ENCODE measurements around the gene CHAF1B.

The CHAF1B gene

DNA sequence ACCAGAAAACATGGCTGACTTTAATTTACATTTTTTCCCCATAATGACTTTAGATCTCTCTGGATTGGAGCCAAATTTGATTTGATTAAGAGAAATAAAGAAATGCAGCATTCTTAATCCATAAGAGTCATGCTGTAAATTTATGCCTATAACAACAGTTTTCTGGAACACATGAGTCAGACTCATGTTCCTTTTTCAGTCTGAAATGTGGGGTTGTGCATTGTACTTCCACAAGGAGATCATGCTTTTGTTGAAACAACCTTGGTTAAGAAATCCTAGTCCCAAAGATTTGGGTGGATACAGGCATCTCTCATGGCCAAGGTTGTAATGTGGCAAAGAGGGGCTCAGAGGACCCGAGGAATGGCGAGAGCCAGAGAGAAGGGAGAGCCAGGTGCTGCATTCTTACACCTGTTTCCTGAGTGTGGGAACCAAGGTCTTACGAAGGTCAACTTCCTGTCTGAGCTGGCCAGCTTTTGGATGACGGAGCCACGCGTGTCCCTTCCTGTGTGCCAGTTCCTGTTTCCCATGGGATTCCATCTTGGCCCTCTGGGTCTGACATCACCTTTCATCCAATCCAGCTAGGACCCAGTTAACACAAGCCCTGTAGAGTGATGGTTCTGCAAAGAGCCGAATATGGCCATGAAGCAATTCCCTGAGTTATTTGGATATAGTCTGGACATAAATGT, 71.7 kb downstream of the CHAF1B start:
- Histone ChIP-seq H3K27me3 (no peaks in the 10 kb centered on the region), H3K4me1 (no peaks in the 10 kb centered on the region), H3K4me2 (no peak overlapping the region), H3K4me3 (no peak overlapping the region), H3K9me3 (no peaks in the 10 kb centered on the region), H3K9ac (no peak overlapping the region), H4K20me1 (no peaks in the 10 kb centered on the region), H3K27ac (no peak overlapping the region), H3K36me3 (no peaks in the 10 kb centered on the region)
- no peak for TF ChIP-seq Cebpa-rat (IDR thresholded peaks at IDR 0.05)

DNA sequence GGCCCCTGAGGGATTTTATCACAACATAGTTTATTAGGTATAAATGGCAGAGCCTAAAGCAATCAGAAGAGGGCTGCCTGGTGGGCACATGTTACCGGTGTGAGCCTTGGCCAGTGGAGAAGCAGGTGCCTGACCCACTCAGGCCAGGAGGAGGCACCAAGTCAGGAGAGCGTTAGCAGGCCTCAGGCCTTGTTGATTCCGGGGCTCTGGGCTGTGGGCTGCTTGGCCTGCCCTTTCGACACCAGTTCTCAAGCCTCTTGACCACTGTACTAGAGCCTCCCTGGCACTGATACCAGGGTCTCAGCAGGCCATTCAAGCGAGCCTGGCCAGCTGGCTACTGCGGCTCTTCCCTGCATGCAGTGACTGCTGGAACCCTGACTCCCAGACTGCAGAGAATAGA, 73.9 kb downstream of the CHAF1B start:
- no peaks in the 10 kb centered on the region for H3K4me1 ChIP-seq
- H3K9ac ChIP-seq = no peak overlapping the region
- no peak for TF ChIP-seq Cebpa-rat (IDR thresholded peaks at IDR 0.05)

DNA sequence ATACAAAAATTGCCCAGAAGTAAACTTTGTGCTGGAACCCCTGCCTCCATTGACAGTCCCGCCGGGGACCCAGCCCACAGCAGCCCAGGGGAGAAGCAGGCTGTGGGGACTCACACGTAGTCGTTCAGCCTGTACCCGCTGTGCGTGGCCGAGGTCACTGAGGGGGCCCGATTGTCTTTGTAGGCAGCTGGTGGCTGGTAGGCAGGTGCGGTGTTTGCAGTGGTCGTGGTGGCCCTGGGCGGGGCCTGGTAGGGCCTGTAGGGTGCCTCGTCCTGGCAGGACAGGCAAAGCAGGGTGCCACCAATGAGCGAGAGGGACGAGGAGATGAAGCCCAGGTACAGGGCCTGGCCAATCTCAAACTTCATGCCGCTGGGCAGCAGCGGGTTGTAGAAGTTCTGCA, 75.7 kb downstream of the CHAF1B start:
- H3K27ac ChIP-seq = no peak overlapping the region
- TF ChIP-seq Cebpa-rat (IDR thresholded peaks at IDR 0.05) = no peak
- H3K4me3 ChIP-seq = no peak overlapping the region
- H4K20me1 ChIP-seq = no peaks in the 10 kb centered on the region
- H3K4me2 ChIP-seq = no peak overlapping the region
- H3K9me3 ChIP-seq = no peaks in the 10 kb centered on the region
- H3K4me1 ChIP-seq = no peaks in the 10 kb centered on the region
- no peaks in the 10 kb centered on the region for H3K27me3 ChIP-seq
- no peak overlapping the region for H3K9ac ChIP-seq
- no peaks in the 10 kb centered on the region for H3K36me3 ChIP-seq

More for the DNA sequence above, 73.9 kb downstream of the CHAF1B start:
- H3K9me3 ChIP-seq = no peaks in the 10 kb centered on the region
- H3K36me3 ChIP-seq = no peaks in the 10 kb centered on the region
- H3K4me3 ChIP-seq = no peak overlapping the region
- no peaks in the 10 kb centered on the region for H4K20me1 ChIP-seq
- H3K27ac ChIP-seq = no peak overlapping the region
- no peaks in the 10 kb centered on the region for H3K27me3 ChIP-seq
- H3K4me2 ChIP-seq = no peak overlapping the region

DNA sequence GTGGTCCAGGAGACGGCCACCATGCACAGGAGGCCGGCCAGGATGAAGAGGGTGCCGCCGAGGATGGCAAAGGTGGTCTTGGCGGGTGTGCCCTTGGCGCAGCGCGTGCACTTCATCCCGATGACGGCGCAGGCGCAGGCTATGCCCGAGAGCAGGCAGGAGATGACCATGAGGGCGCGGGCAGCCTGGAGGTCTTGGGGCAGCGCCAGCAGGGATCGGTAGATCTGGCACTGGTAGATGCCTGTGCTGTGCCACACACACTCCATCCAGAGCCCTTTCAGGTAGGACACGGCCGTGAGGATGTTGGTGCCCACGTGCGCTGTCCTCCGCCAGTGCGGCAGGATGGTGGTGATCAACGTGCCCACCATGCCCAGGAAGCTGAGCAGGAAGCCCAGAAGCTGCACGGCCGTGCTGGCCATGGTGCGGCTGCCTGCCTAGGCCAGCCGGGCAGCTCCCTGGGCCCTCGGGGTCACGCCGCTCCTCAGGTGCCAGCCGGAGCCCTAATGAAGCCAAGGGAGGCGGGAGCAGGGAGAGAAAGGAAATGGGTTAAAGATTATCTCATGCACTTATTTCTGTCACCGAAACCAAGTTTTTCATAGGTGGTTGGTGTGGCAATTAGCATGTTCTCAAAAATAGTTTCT, 76.2 kb downstream of the CHAF1B start:
- TF ChIP-seq Cebpa-rat (IDR thresholded peaks at IDR 0.05) = no peak
- Histone ChIP-seq H3K4me1 (no peaks in the 10 kb centered on the region), H3K4me2 (no peak overlapping the region), H3K27me3 (no peaks in the 10 kb centered on the region), H3K9ac (no peak overlapping the region), H3K9me3 (no peaks in the 10 kb centered on the region), H3K36me3 (no peaks in the 10 kb centered on the region), H3K4me3 (no peak overlapping the region), H3K27ac (no peak overlapping the region), H4K20me1 (no peaks in the 10 kb centered on the region)

DNA sequence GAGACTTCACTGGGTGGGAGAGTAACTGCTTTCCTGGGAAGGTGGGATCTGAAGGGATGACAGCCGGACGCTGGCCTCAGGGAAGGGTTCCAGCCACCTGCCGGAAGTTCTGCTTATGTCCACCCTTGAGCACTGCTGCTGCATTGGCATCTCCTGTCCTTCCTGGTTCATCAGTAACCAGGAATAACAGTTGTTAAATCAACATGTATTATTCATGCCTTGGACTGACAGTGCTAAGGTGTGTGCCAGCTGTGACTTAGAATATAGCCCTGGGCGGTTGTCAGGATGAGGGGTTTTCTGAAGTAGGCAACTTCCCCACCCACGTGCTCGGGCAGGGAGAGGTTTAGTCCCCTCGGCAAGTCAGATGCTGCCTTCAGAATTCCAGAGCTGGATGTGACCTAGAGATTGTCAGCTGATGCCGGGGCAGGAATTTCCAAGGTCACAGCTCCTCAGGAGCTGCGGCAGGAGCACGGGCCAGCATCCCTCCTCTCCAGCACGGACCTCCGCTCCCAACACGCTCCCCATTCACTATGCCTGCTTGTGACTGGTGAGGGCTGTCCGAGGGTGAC, 76.8 kb downstream of the CHAF1B start:
- Histone ChIP-seq H3K27me3 (no peaks in the 10 kb centered on the region), H3K4me1 (no peaks in the 10 kb centered on the region), H3K36me3 (no peaks in the 10 kb centered on the region), H3K4me2 (no peak overlapping the region), H3K9me3 (no peaks in the 10 kb centered on the region), H3K4me3 (no peak overlapping the region), H4K20me1 (no peaks in the 10 kb centered on the region), H3K9ac (no peak overlapping the region), H3K27ac (no peak overlapping the region)
- TF ChIP-seq Cebpa-rat (IDR thresholded peaks at IDR 0.05) = no peak

DNA sequence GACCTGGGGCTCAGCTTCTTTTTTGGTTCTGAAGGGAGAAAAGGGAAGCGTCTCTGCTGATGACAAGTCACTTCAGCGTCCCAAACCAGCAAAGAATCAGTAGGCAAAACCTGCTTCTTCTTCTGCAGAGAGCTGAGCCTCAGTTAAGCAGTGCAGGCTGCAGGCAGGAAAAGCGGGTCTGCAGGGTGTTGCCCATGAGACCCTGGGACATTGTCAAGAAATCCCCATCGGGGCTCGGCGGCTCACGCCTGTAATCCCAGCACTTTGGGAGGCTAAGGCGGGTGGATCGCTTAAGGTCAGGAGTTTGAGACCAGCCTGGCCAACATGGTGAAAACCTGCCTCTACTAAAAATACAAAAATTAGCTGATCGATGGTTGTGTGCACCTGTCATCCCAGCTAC, 78.0 kb downstream of the CHAF1B start:
- Histone ChIP-seq H3K4me2 (no peak overlapping the region), H3K4me1 (no peaks in the 10 kb centered on the region), H3K27ac (no peak overlapping the region), H3K27me3 (no peaks in the 10 kb centered on the region), H4K20me1 (no peaks in the 10 kb centered on the region), H3K9ac (no peak overlapping the region), H3K4me3 (no peak overlapping the region), H3K9me3 (no peaks in the 10 kb centered on the region), H3K36me3 (no peaks in the 10 kb centered on the region)
- no peak for TF ChIP-seq Cebpa-rat (IDR thresholded peaks at IDR 0.05)

DNA sequence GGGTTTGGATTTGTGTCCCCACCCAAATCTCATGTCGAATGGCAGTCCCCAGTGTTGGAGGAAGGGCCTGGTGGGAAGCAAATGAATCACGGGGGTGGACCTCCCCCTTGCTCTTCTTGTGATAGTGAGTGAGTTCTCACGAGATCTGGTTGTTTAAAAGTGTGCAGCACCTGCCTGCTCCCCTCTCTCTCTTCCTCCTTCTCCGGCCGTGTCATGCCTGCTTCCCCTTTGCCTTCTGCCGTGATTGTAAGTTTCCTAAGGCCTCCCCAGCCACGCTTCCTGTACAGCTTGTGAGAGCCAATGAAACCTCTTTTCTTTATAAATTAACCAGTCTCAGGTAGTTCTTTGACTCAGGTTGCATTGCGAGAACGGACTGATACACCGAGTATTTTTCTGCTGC, 78.8 kb downstream of the CHAF1B start:
- H3K4me3 ChIP-seq = no peak overlapping the region
- no peaks in the 10 kb centered on the region for H3K36me3 ChIP-seq
- H3K27me3 ChIP-seq = no peaks in the 10 kb centered on the region
- no peak for TF ChIP-seq Cebpa-rat (IDR thresholded peaks at IDR 0.05)
- H4K20me1 ChIP-seq = no peaks in the 10 kb centered on the region
- H3K4me1 ChIP-seq = no peaks in the 10 kb centered on the region
- H3K9ac ChIP-seq = no peak overlapping the region
- no peak overlapping the region for H3K27ac ChIP-seq
- no peak overlapping the region for H3K4me2 ChIP-seq
- no peaks in the 10 kb centered on the region for H3K9me3 ChIP-seq

DNA sequence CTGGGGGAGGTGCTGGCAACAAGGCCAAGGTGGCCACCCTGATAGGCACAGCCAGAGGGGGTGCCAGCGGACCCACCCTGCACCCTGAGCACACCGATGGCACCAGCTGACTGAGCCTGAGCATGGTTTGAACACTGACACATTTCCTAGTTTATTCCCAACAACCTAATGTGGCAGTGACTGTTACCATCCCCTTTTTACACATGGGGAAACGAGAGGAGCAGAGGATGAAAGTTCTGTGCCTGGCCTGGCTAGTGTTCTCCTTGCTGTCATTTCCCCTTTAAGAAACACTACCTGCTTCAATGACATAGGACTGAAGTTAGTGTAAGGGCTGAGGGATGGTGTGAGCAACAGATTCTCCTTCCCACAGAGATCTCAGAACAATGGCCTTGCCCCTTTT, 79.4 kb downstream of the CHAF1B start:
- H3K27ac ChIP-seq = no peak overlapping the region

DNA sequence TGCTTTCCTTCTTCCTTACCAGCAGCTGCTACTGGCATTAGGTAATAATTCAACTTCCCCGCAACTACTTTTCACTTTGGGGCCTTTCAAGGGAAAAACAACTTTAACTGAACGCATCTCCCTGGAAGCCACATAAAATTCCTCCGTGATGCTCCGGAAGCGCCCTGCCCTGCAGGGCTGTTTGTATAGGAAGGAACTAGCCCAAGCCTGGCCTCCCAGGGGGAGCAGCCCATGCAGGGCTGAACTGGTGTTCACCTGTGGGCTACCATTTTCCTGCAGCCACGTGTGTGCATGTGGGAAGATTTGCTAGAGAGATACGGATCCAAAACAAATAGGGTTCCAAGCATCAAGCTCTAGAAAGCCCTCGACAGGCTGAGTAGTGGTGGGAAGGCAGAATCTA, 80.3 kb downstream of the CHAF1B start:
- Histone ChIP-seq H3K4me3 (no peak overlapping the region), H3K27ac (no peak overlapping the region), H3K27me3 (no peaks in the 10 kb centered on the region), H3K4me2 (no peak overlapping the region), H3K36me3 (no peaks in the 10 kb centered on the region), H3K4me1 (no peaks in the 10 kb centered on the region), H3K9ac (no peak overlapping the region), H3K9me3 (no peaks in the 10 kb centered on the region), H4K20me1 (no peaks in the 10 kb centered on the region)
- no peak for TF ChIP-seq Cebpa-rat (IDR thresholded peaks at IDR 0.05)

More for the DNA sequence above, 79.4 kb downstream of the CHAF1B start:
- TF ChIP-seq Cebpa-rat (IDR thresholded peaks at IDR 0.05) = no peak
- H3K9ac ChIP-seq = no peak overlapping the region
- H3K4me2 ChIP-seq = no peak overlapping the region
- H3K36me3 ChIP-seq = no peaks in the 10 kb centered on the region
- no peaks in the 10 kb centered on the region for H3K27me3 ChIP-seq
- H3K9me3 ChIP-seq = no peaks in the 10 kb centered on the region
- H4K20me1 ChIP-seq = no peaks in the 10 kb centered on the region
- H3K4me3 ChIP-seq = no peak overlapping the region
- H3K4me1 ChIP-seq = no peaks in the 10 kb centered on the region

DNA sequence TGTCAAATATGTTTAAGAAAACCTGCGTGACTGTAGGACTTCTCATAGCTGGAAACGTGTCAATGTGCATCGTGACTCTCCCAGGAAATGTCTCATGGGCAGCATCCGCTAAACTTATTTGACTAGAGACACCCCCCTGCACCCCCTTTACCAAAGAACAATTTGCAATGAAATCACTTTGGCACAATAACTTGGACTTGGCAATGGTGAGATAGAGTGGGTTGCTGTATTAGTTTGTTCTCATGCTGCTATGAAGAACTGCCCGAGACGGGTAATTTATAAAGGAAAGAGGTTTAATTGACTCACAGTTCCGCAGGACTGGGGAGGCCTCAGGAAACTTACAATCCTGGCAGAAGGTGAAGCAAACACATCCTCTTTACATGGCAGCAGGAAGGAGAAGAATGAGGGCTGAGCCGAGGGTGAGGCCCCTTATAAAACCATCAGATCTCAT, 80.9 kb downstream of the CHAF1B start:
- no peak overlapping the region for H3K27ac ChIP-seq
- no peak overlapping the region for H3K4me2 ChIP-seq
- no peak overlapping the region for H3K9ac ChIP-seq
- H3K4me1 ChIP-seq = no peaks in the 10 kb centered on the region
- no peaks in the 10 kb centered on the region for H4K20me1 ChIP-seq
- H3K4me3 ChIP-seq = no peak overlapping the region
- H3K27me3 ChIP-seq = no peaks in the 10 kb centered on the region
- no peaks in the 10 kb centered on the region for H3K36me3 ChIP-seq
- no peaks in the 10 kb centered on the region; the same call in 1 of the 2 replicates for H3K9me3 ChIP-seq
- TF ChIP-seq Cebpa-rat (IDR thresholded peaks at IDR 0.05) = no peak
